ENCODE measurements around the gene MRPS24. TPM values are rescaled to one million over a fixed set of nuclear protein-coding genes. Genes with fewer than 3 reads are reported as not detected.

Gene MRPS24
- polyA plus RNA-seq, 1 donor (not counting 4 experiments of a cell fraction or from before 2014, with no cell fraction given), result 104 TPM

DNA sequence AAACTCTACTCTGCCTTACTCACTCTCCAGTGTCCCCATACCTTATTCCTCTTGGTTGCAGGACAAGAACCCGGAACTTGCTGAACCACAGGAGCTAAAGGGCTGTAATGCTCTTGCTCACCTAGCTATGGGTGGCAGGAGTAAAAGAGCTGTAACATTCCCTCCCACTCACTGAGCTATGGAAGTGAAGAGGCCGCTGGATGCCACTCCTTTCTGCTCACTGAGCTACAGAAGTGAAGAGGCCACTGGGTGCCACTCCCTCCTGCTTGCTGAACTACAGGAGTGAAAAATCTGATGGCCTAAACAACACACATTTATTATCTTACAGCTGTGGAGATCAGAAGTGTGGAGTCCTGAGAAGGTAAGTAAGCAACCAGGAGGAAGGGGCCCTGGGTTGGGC, 17.5 kb downstream of the MRPS24 start:
- no peaks in the 10 kb centered on the region for H3K9me1 ChIP-seq (ENCODE audit: control insufficient read depth, extremely low read depth, insufficient read depth, low read length)
- dilution Hi-C loops (cut with MboI; ENCODE audit: extremely low pct_ligation_motif_present, low sequenced_read_pairs), result no loop called here
- no peak overlapping the region for H3K9ac ChIP-seq (ENCODE audit: control insufficient read depth, extremely low read depth, insufficient read depth, low read length)
- H3K9me3 ChIP-seq (ENCODE audit: control insufficient read depth, low read depth, low read length), result no peaks in the 10 kb centered on the region
- no peak overlapping the region for H3K4me3 ChIP-seq (ENCODE audit: control insufficient read depth in 2 of 3, extremely low read depth in 1 of 3, insufficient read depth in 2 of 3, low read depth in 1 of 3, low read length in 3 of 3)
- no peak overlapping the region for H3K4me2 ChIP-seq (ENCODE audit: control insufficient read depth, extremely low read depth, insufficient read depth, low read depth, low read length)
- H3K27ac ChIP-seq (ENCODE audit: control insufficient read depth, insufficient read depth, low read length), result no peak overlapping the region
- peaks cover 4% of the 10 kb centered on the region for H3K4me1 ChIP-seq (ENCODE audit: control insufficient read depth, extremely low read depth, insufficient read depth, low read length)
- no peak overlapping the region for H2AFZ ChIP-seq (ENCODE audit: control insufficient read depth, low read length)
- H3K27me3 ChIP-seq (ENCODE audit: control insufficient read depth, extremely low read depth, insufficient read depth, low read length), result peaks cover 9% of the 10 kb centered on the region
- DNase-seq (ENCODE audit: low read depth, low spot score) (no peak), FAIRE-seq (no peak)
- H3K79me2 ChIP-seq (ENCODE audit: control insufficient read depth, insufficient read depth, low read length), result no peaks in the 10 kb centered on the region
- H4K20me1 ChIP-seq (ENCODE audit: control insufficient read depth, extremely low read depth, insufficient read depth, low read length), result no peaks in the 10 kb centered on the region
- no peaks in the 10 kb centered on the region for H3K36me3 ChIP-seq (ENCODE audit: control insufficient read depth in 2 of 2, extremely low read depth in 1 of 2, insufficient read depth in 2 of 2, low read length in 2 of 2)
- TF ChIP-seq EZH2 (IDR thresholded peaks at IDR 0.05; ENCODE audit: low read length) (no peak), CTCF (optimal IDR thresholded peaks at IDR 0.05 in 1 of 3, IDR thresholded peaks at IDR 0.05 in 1 of 3, conservative IDR thresholded peaks at IDR 0.05 in 1 of 3; ENCODE audit: extremely low read depth in 1 of 3, insufficient read depth in 2 of 3, low read length in 3 of 3) (no peak)

DNA sequence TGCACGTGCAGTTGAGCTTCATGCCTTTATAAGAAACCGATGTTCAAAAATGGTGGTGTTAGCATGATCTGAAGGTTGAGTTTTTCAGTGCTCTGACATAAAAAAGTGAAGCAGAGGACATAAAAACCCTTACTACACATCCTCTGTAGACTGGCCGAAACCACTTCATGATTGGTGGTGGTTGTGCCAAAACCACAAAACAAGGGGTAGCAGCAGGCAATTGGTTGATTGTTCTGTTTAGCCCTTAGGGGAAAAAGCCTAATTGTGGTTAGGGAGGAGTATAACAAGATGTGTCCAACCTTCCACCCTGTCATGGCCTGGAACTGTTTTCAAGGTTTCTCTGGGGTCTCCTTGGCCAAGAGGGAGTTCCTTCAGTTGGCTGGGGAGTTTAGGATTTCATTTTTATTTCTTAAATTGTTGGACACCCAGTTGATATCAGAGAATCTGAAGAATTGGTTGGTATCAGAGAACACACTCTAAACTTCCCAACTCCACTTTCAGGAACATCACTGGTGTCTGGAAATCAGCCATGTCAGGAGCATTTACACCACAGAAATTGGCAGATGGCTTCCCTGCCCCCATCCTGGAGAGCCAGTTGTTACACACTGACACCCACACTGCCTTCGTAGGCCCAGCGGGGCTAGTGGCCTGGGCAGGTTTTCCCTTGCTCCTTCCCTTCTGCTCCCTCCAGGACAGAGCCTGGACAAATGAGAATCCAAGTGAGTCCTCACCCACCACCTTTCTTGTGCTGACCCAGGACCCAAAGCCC, 18.8 kb downstream of the MRPS24 start:
- dilution Hi-C loops (cut with MboI; ENCODE audit: extremely low pct_ligation_motif_present, low sequenced_read_pairs), result no loop called here
- Histone ChIP-seq H3K4me1 (ENCODE audit: control insufficient read depth, extremely low read depth, insufficient read depth, low read length) (peaks cover 4% of the 10 kb centered on the region), H4K20me1 (ENCODE audit: control insufficient read depth, extremely low read depth, insufficient read depth, low read length) (no peaks in the 10 kb centered on the region), H2AFZ (ENCODE audit: control insufficient read depth, low read length) (no peak overlapping the region), H3K9ac (ENCODE audit: control insufficient read depth, extremely low read depth, insufficient read depth, low read length) (no peak overlapping the region), H3K4me3 (ENCODE audit: control insufficient read depth in 2 of 3, extremely low read depth in 1 of 3, insufficient read depth in 2 of 3, low read depth in 1 of 3, low read length in 3 of 3) (no peak overlapping the region), H3K36me3 (ENCODE audit: control insufficient read depth in 2 of 2, extremely low read depth in 1 of 2, insufficient read depth in 2 of 2, low read length in 2 of 2) (no peaks in the 10 kb centered on the region), H3K9me1 (ENCODE audit: control insufficient read depth, extremely low read depth, insufficient read depth, low read length) (no peaks in the 10 kb centered on the region), H3K27me3 (ENCODE audit: control insufficient read depth, extremely low read depth, insufficient read depth, low read length) (peaks cover 9% of the 10 kb centered on the region), H3K9me3 (ENCODE audit: control insufficient read depth, low read depth, low read length) (no peaks in the 10 kb centered on the region), H3K4me2 (ENCODE audit: control insufficient read depth, extremely low read depth, insufficient read depth, low read depth, low read length) (no peak overlapping the region), H3K27ac (ENCODE audit: control insufficient read depth, insufficient read depth, low read length) (no peak overlapping the region), H3K79me2 (ENCODE audit: control insufficient read depth, insufficient read depth, low read length) (no peaks in the 10 kb centered on the region)
- no peak for DNase-seq (ENCODE audit: low read depth, low spot score)
- peak; percentile 41 for FAIRE-seq
- TF ChIP-seq EZH2 (IDR thresholded peaks at IDR 0.05; ENCODE audit: low read length), result no peak
- TF ChIP-seq CTCF (optimal IDR thresholded peaks at IDR 0.05 in 1 of 3, IDR thresholded peaks at IDR 0.05 in 1 of 3, conservative IDR thresholded peaks at IDR 0.05 in 1 of 3; ENCODE audit: extremely low read depth in 1 of 3, insufficient read depth in 2 of 3, low read length in 3 of 3), result no peak
